ENCODE results near the gene TJP3.

The TJP3 gene

DNA sequence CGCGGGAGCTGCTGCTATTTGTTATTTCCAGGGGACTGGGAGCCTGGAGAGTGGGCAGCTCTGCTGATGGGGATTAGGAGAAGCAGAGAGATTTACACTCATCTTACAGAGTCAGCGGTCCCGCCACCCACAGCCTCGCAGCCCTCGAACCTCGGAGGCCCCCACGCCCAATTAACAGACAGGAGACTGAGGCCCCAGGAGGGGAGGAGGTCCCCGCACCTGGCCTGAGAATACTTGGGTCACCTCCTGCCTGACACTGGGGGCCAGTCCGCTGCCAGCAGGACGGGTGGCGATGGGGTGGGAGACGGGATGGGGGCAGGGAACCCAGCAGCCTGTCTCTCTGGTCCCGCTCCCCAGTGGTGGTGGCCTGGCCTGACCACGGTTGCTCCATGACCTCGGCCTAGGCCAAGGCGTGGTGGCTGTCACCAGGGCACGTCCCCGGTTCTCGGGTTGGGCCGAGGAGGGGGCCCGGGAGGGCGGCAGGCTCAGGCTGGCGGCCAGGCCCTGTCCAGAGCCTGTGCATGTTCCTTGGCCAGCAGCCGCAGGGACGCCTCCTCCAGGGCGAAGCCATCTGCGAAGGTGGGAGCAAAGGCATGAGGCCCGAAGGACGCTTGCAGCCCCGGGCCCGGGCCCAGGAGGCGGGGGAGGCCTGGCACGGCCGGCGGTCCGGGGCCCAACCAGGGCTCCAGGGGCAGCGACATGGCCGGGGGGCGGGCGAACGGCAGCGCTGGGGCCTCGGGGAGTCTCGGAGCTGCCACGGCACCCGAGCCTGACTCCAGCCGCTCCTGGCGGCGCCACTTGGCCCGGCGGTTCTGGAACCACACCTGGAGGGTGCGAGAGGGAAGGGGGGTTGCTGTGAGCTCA is 62.2 kb downstream of the TJP3 start:
- no peak overlapping the region for H3K9ac ChIP-seq (ENCODE audit: low read depth, low read length)
- H3K36me3 ChIP-seq (ENCODE audit: insufficient read depth, low read depth, low read length): peaks cover 16% of the 10 kb centered on the region; the same call in 1 of the 2 replicates
- no peaks in the 10 kb centered on the region for H3K27me3 ChIP-seq (ENCODE audit: insufficient read depth, low read length)
- no peak overlapping the region for H3K4me3 ChIP-seq (ENCODE audit: low read length)
- no peak overlapping the region for H3K27ac ChIP-seq (ENCODE audit: low read length)
- H3K9me3 ChIP-seq (ENCODE audit: insufficient read depth, low read depth, low read length): no peaks in the 10 kb centered on the region
- H3K4me1 ChIP-seq (ENCODE audit: insufficient read depth, low read length): peaks cover 5% of the 10 kb centered on the region; the same call in 1 of the 2 replicates

- H3K9me3 ChIP-seq (ENCODE audit: insufficient read depth, low read depth, low read length): no peaks in the 10 kb centered on the region
- no peak overlapping the region for H3K4me3 ChIP-seq (ENCODE audit: low read length)
- H3K4me1 ChIP-seq (ENCODE audit: insufficient read depth, low read length): peaks cover 5% of the 10 kb centered on the region; the same call in 1 of the 2 replicates
- H3K9ac ChIP-seq (ENCODE audit: low read depth, low read length): no peak overlapping the region
- H3K27ac ChIP-seq (ENCODE audit: low read length): no peak overlapping the region
- no peaks in the 10 kb centered on the region for H3K27me3 ChIP-seq (ENCODE audit: insufficient read depth, low read length)
- peaks cover 15% of the 10 kb centered on the region; the same call in 1 of the 2 replicates for H3K36me3 ChIP-seq (ENCODE audit: insufficient read depth, low read depth, low read length)
These were observed 63.1 kb downstream of the TJP3 start for GRCh38 chr19:3771000-3771905.

DNA sequence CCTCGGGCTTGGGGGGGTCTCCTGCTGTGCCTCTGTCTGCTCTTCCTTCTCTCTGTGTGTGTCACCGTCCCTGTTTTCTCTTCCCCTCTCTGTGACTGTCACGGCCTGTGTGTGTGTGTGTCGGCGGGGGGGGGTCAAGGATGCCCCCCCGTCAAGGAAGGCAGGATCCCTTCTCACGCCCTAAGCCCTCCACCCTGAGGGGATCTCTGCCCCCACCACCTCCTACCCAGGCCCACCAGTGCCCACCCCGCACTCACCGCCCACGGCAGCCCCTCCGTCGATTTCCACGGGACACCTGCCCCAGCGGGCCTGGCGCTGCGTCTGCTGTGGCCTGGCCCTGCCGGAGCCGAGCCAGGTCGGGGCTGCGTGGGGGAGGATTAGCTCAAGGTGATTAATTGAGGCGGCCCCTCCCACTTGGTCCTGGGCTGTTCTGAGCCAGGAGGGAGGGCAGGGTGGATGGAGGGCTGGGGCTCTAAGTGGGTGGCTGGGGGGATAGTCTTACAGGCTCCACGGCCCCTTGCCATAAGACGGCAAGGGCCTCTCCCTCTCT is 63.8 kb downstream of the TJP3 start, which contains the start of gene RAX2:
Gene RAX2 (minus strand): TSS at position 323 of the 550 bp plus-strand sequence. CDS start 486 bp downstream, outside the sequence.
- Histone ChIP-seq H3K4me1 (ENCODE audit: insufficient read depth, low read length) (peaks cover 5% of the 10 kb centered on the region; the same call in 1 of the 2 replicates), H3K9me3 (ENCODE audit: insufficient read depth, low read depth, low read length) (no peaks in the 10 kb centered on the region), H3K27ac (ENCODE audit: low read length) (no peak within 1 kb of the TSS), H3K27me3 (ENCODE audit: insufficient read depth, low read length) (no peaks in the 10 kb centered on the region), H3K9ac (ENCODE audit: low read depth, low read length) (no peak within 1 kb of the TSS), H3K36me3 (ENCODE audit: insufficient read depth, low read depth, low read length) (0 out of 2 replicates have a peak, but pooled peaks cover 9% of the 10 kb centered on the region), H3K4me3 (ENCODE audit: low read length) (no peak within 1 kb of the TSS)

GRCh38 chr19:3773814-3774515 is 65.8 kb downstream of the TJP3 start:
- Histone ChIP-seq H3K27me3 (ENCODE audit: insufficient read depth, low read length) (no peaks in the 10 kb centered on the region), H3K27ac (ENCODE audit: low read length) (no peak overlapping the region), H3K9me3 (ENCODE audit: insufficient read depth, low read depth, low read length) (no peaks in the 10 kb centered on the region), H3K4me3 (ENCODE audit: low read length) (no peak overlapping the region), H3K4me1 (ENCODE audit: insufficient read depth, low read length) (peaks cover 5% of the 10 kb centered on the region; the same call in 1 of the 2 replicates), H3K36me3 (ENCODE audit: insufficient read depth, low read depth, low read length) (no peaks in the 10 kb centered on the region), H3K9ac (ENCODE audit: low read depth, low read length) (no peak overlapping the region)

- H3K4me3 ChIP-seq (ENCODE audit: low read length): no peak overlapping the region
- H3K36me3 ChIP-seq (ENCODE audit: insufficient read depth, low read depth, low read length): no peaks in the 10 kb centered on the region
- H3K9me3 ChIP-seq (ENCODE audit: insufficient read depth, low read depth, low read length): no peaks in the 10 kb centered on the region
- no peak overlapping the region for H3K27ac ChIP-seq (ENCODE audit: low read length)
- no peaks in the 10 kb centered on the region for H3K27me3 ChIP-seq (ENCODE audit: insufficient read depth, low read length)
- peaks cover 5% of the 10 kb centered on the region; the same call in 1 of the 2 replicates for H3K4me1 ChIP-seq (ENCODE audit: insufficient read depth, low read length)
- no peak overlapping the region for H3K9ac ChIP-seq (ENCODE audit: low read depth, low read length)
These were observed 66.6 kb downstream of the TJP3 start for GRCh38 chr19:3774621-3775373.

GRCh38 chr19:3775374-3775711 is 67.2 kb downstream of the TJP3 start:
- Histone ChIP-seq H3K27ac (ENCODE audit: low read length) (no peak overlapping the region), H3K27me3 (ENCODE audit: insufficient read depth, low read length) (no peaks in the 10 kb centered on the region), H3K9ac (ENCODE audit: low read depth, low read length) (no peak overlapping the region), H3K9me3 (ENCODE audit: insufficient read depth, low read depth, low read length) (no peaks in the 10 kb centered on the region), H3K4me1 (ENCODE audit: insufficient read depth, low read length) (peaks cover 5% of the 10 kb centered on the region; the same call in 1 of the 2 replicates), H3K36me3 (ENCODE audit: insufficient read depth, low read depth, low read length) (no peaks in the 10 kb centered on the region), H3K4me3 (ENCODE audit: low read length) (no peak overlapping the region)

DNA sequence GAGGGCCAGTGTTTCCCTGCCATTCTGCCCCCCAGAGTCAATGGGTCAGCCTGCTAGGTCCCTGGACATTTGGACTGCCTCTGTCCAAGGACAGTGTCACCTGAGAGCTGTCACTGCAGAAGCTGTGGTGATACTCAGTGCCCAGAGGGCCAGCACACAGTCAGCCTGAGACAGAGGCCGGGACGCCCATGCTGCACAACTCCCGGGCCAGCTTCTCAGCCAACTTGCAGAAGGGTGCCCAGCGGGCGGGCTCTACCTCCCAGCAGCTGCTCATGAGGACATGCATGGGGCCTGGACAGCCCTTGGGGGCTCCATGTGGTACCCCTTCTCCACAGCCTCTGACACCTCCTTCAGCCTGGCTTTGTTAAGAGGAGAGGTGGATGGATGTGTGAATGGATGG is 67.6 kb downstream of the TJP3 start:
- no peak overlapping the region for H3K9ac ChIP-seq (ENCODE audit: low read depth, low read length)
- peaks cover 5% of the 10 kb centered on the region; the same call in 1 of the 2 replicates for H3K4me1 ChIP-seq (ENCODE audit: insufficient read depth, low read length)
- peaks cover 2% of the 10 kb centered on the region; the same call in 1 of the 2 replicates for H3K9me3 ChIP-seq (ENCODE audit: insufficient read depth, low read depth, low read length)
- no peak overlapping the region for H3K27ac ChIP-seq (ENCODE audit: low read length)
- no peaks in the 10 kb centered on the region for H3K36me3 ChIP-seq (ENCODE audit: insufficient read depth, low read depth, low read length)
- no peak overlapping the region for H3K4me3 ChIP-seq (ENCODE audit: low read length)
- no peaks in the 10 kb centered on the region for H3K27me3 ChIP-seq (ENCODE audit: insufficient read depth, low read length)

- H3K9ac ChIP-seq (ENCODE audit: low read depth, low read length): no peak overlapping the region
- no peak overlapping the region for H3K4me3 ChIP-seq (ENCODE audit: low read length)
- no peaks in the 10 kb centered on the region for H3K27me3 ChIP-seq (ENCODE audit: insufficient read depth, low read length)
- H3K9me3 ChIP-seq (ENCODE audit: insufficient read depth, low read depth, low read length): peaks cover 9% of the 10 kb centered on the region
- H3K36me3 ChIP-seq (ENCODE audit: insufficient read depth, low read depth, low read length): no peaks in the 10 kb centered on the region
- no peaks in the 10 kb centered on the region for H3K4me1 ChIP-seq (ENCODE audit: insufficient read depth, low read length)
- H3K27ac ChIP-seq (ENCODE audit: low read length): no peak overlapping the region
These were observed 68.4 kb downstream of the TJP3 start for GRCh38 chr19:3776479-3777040.

DNA sequence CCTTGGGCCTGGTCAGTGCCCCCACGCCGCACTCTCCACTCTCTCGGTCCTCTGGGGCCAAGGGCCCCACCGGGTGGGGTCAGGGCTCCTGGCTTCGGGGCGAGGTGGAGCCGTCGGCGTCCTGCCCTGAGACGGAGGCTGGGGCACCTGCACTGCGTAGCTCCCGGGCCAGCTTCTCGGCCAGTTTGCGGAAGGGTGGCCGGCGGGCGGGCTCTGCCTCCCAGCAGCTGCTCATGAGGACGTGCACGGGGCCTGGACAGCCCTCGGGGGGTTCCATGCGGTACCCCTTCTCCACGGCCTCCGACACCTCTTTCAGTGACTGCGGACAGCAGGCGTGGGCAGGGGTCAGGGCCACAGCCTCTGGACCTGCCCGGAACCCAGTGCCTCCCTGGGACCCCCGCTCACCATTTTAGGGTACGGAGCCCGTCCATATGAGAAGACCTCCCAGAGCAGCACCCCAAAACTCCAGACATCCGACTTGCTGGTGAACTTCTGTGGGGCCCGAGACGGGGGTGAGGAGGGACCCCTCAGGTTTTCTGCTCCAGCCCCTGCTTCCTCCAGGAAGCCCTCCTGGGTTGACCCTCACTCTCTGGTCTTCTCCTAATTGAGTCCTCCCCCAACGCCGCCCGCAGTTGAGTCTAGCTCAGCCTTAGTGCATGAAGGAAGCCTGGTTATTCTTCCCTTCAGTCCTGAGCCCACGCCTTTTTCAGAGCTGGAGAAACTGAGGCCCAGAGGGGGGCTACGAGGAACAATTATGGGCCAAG is 70.1 kb downstream of the TJP3 start:
- Histone ChIP-seq H3K4me1 (ENCODE audit: insufficient read depth, low read length) (no peaks in the 10 kb centered on the region), H3K4me3 (ENCODE audit: low read length) (no peak overlapping the region), H3K27me3 (ENCODE audit: insufficient read depth, low read length) (no peaks in the 10 kb centered on the region), H3K9me3 (ENCODE audit: insufficient read depth, low read depth, low read length) (peaks cover 21% of the 10 kb centered on the region), H3K36me3 (ENCODE audit: insufficient read depth, low read depth, low read length) (0 out of 2 replicates have a peak, but pooled peaks cover 6% of the 10 kb centered on the region), H3K27ac (ENCODE audit: low read length) (no peak overlapping the region), H3K9ac (ENCODE audit: low read depth, low read length) (no peak overlapping the region)
